Body of pancreas (tissue), 4 donors: Measurements from ENCODE around the gene EHMT1.

ENCODE experiments used
- POLR2A ChIP-seq, 3 donors: fragments of 450-650 bp; IDR thresholded peaks; one replicate each; pipeline ENCODE4 v1.6.1; 2016; ENCODE audit warnings: antibody characterized with exemption in 3 of 3, mild to moderate bottlenecking in 2 of 3
- TF ChIP-seq, protein P1 (sequence below), 7 experiments: fragments of 450-650 bp in 4 of 7; fragments of 200-600 bp in 3 of 7; sonication (generic) in 3 of 7; IDR thresholded peaks; one replicate each; pipeline ENCODE4 v1.5.1; 2016 to 2019; ENCODE audit warnings: antibody characterized with exemption in 7 of 7

DNA sequence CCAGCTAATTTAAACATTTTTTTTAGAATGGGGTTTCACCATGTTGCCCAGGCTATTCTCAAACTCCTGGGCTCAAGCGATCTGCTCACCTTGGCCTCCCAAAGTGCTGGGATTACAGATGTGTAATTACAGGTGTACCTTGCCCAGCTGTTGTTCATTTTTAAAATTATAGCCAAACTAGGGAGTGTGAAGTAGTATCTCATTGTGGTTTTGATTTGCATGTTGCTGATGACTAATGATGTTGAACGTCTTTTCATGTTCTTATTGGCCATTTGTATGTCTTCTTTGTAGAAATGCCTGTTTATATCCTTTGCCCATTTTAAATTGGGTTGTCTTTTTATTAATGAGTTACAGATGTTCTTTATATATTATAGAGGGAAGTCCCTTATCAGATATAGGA lies 31.5 kb downstream of the EHMT1 start:
- TF ChIP-seq, protein P1, sequence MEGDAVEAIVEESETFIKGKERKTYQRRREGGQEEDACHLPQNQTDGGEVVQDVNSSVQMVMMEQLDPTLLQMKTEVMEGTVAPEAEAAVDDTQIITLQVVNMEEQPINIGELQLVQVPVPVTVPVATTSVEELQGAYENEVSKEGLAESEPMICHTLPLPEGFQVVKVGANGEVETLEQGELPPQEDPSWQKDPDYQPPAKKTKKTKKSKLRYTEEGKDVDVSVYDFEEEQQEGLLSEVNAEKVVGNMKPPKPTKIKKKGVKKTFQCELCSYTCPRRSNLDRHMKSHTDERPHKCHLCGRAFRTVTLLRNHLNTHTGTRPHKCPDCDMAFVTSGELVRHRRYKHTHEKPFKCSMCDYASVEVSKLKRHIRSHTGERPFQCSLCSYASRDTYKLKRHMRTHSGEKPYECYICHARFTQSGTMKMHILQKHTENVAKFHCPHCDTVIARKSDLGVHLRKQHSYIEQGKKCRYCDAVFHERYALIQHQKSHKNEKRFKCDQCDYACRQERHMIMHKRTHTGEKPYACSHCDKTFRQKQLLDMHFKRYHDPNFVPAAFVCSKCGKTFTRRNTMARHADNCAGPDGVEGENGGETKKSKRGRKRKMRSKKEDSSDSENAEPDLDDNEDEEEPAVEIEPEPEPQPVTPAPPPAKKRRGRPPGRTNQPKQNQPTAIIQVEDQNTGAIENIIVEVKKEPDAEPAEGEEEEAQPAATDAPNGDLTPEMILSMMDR (IDR thresholded peaks at IDR 0.05) = no peak
- no peak for TF ChIP-seq POLR2A (IDR thresholded peaks at IDR 0.05)
